Caco-2 (cell line): Measurements from ENCODE around the gene PTPRN2. TPM values are rescaled to one million over a fixed set of nuclear protein-coding genes. Genes with fewer than 3 reads are reported as not detected.

Experiments
- BruUV-seq: library from RNA; stranded (reverse); fragments of 400-500 nt; replicated peaks from 2 replicates; lab custom pipeline; 2021; lab: Mats Ljungman, UMichigan
- CTCF ChIA-PET: fragments of 300-600 bp; sonication (Branson Sonifier 250); formaldehyde crosslinking; loops from one replicate; lab custom pipeline; 2022; ENCODE audit warnings: antibody characterized with exemption; lab: Charles Lee
- POLR2A ChIA-PET: fragments of 300-600 bp; sonication (Branson Sonifier 250); formaldehyde crosslinking; loops from one replicate; lab custom pipeline; 2022; ENCODE audit warnings: antibody characterized with exemption; lab: Charles Lee
- DNase-seq, 2 experiments: peaks; one replicate each; pipeline versions ENCODE4 v3.0.0 to v3.0.0-alpha.2; 2020 to 2022
- H3K27me3 ChIP-seq: replicated peaks from 2 replicates; pipeline ENCODE4 v1.6.0; 2011; ENCODE audit warnings: low read length; ENCODE audit not compliant: control insufficient read depth, insufficient read depth
- H3K36me3 ChIP-seq: 2 replicates; pipeline ENCODE4 v1.5.1; 2011; ENCODE audit warnings: low read length; ENCODE audit not compliant: control insufficient read depth, insufficient read depth
- H3K4me1 ChIP-seq: fragments of 250-450 bp; sonication (Bioruptor Pico); 2 replicates; pipeline ENCODE4 v1.5.1; 2020; ENCODE audit warnings: mild to moderate bottlenecking
- H3K4me3 ChIP-seq: 2 replicates; pipeline ENCODE4 v1.5.1; 2011; ENCODE audit warnings: low read depth, mild to moderate bottlenecking, control low read depth, low read length
- H3K9me3 ChIP-seq: fragments of 250-450 bp; sonication (Bioruptor Pico); 2 replicates; pipeline ENCODE4 v1.5.1; 2020; ENCODE audit warnings: mild to moderate bottlenecking, moderate library complexity
- H3K27ac Mint-ChIP-seq: one replicate; pipeline ENCODE4 v1.8.0; 2022; ENCODE audit warnings: mixed read lengths; ENCODE audit not compliant: unreplicated experiment
- H3K27me3 Mint-ChIP-seq: one replicate; pipeline ENCODE4 v1.8.0; 2022; ENCODE audit warnings: mixed read lengths; ENCODE audit not compliant: insufficient read depth, unreplicated experiment
- H3K36me3 Mint-ChIP-seq: one replicate; pipeline ENCODE4 v1.8.0; 2022; ENCODE audit warnings: mild to moderate bottlenecking, mixed read lengths; ENCODE audit not compliant: insufficient read depth, unreplicated experiment
- H3K4me1 Mint-ChIP-seq: one replicate; pipeline ENCODE4 v1.8.0; 2022; ENCODE audit warnings: low read depth, mixed read lengths; ENCODE audit not compliant: unreplicated experiment
- H3K4me3 Mint-ChIP-seq: one replicate; pipeline ENCODE4 v1.8.0; 2022; ENCODE audit warnings: mild to moderate bottlenecking, moderate library complexity, mixed read lengths; ENCODE audit not compliant: unreplicated experiment
- H3K9me3 Mint-ChIP-seq: one replicate; pipeline ENCODE4 v1.8.0; 2022; ENCODE audit warnings: mixed read lengths; ENCODE audit not compliant: unreplicated experiment
- CTCF ChIP-seq, 2 experiments: fragments of 200-600 bp in 1 of 2; IDR thresholded peaks; 1 replicate in 1 of 2; 2 replicates in 1 of 2; pipeline versions ENCODE4 v1.5.1 to v1.8.0; 2011 to 2022; ENCODE audit warnings: antibody characterized with exemption in 1 of 2, control low read depth in 1 of 2, inconsistent platforms in 1 of 2, low read depth in 1 of 2, low read length in 1 of 2, mild to moderate bottlenecking in 1 of 2, moderate library complexity in 1 of 2; ENCODE audit not compliant: insufficient read depth in 1 of 2, severe bottlenecking in 1 of 2, unreplicated experiment in 1 of 2
- intact Hi-C: fragments of 100-400 bp; cut with micrococcal nuclease; formaldehyde crosslinking; loops from one replicate; pipeline ENCODE4 v1.10.0; 2022; ENCODE audit not compliant: unreplicated experiment
- total RNA-seq: library from RNA; stranded (reverse); gene quantifications from 2 replicates; pipeline ENCODE4 v1.2.3, GENCODE V29; 2022

The PTPRN2 gene
- total RNA-seq, 1 experiment from 2014 or later = 1.4 TPM

GRCh38 chr7:158176561-158177173, 411.0 kb downstream of the PTPRN2 start:
- TF ChIP-seq CTCF (IDR thresholded peaks at IDR 0.05; ENCODE audit: insufficient read depth in 1 of 2, low read depth in 1 of 2, low read length in 1 of 2, severe bottlenecking in 1 of 2, unreplicated experiment in 1 of 2) = no peak
- intact Hi-C loops = no loop called here
- H3K4me3 ChIP-seq = no peak overlapping the region
- H3K9me3 ChIP-seq = peaks cover 7% of the 10 kb centered on the region
- no peaks in the 10 kb centered on the region for H3K4me1 ChIP-seq
- POLR2A ChIA-PET = no interaction called here
- Mint-ChIP-seq H3K4me3 (no peak overlapping the region), H3K27me3 (no peaks in the 10 kb centered on the region), H3K36me3 (no peaks in the 10 kb centered on the region), H3K27ac (no peak overlapping the region), H3K4me1 (no peaks in the 10 kb centered on the region), H3K9me3 (peaks cover 57% of the 10 kb centered on the region)
- no peak for DNase-seq
- no peaks in the 10 kb centered on the region for H3K27me3 ChIP-seq
- CTCF ChIA-PET = no interaction called here
- BruUV-seq = no TSS peak
- H3K36me3 ChIP-seq = no peaks in the 10 kb centered on the region

- no peak for TF ChIP-seq CTCF (IDR thresholded peaks at IDR 0.05; ENCODE audit: insufficient read depth in 1 of 2, low read depth in 1 of 2, low read length in 1 of 2, severe bottlenecking in 1 of 2, unreplicated experiment in 1 of 2)
- Mint-ChIP-seq H3K36me3 (no peaks in the 10 kb centered on the region), H3K27ac (no peak overlapping the region), H3K4me3 (no peak overlapping the region), H3K4me1 (no peaks in the 10 kb centered on the region), H3K27me3 (no peaks in the 10 kb centered on the region), H3K9me3 (peaks cover 50% of the 10 kb centered on the region)
- POLR2A ChIA-PET = no interaction called here
- no peaks in the 10 kb centered on the region for H3K4me1 ChIP-seq
- no TSS peak for BruUV-seq
- no peaks in the 10 kb centered on the region for H3K36me3 ChIP-seq
- CTCF ChIA-PET = no interaction called here
- intact Hi-C loops = no loop called here
- no peaks in the 10 kb centered on the region for H3K27me3 ChIP-seq
- DNase-seq = no peak
- no peak overlapping the region for H3K4me3 ChIP-seq
- H3K9me3 ChIP-seq = peaks cover 7% of the 10 kb centered on the region
Measured at GRCh38 chr7:158175779-158176178, 411.8 kb downstream of the PTPRN2 start.

GRCh38 chr7:158174947-158175346, 412.7 kb downstream of the PTPRN2 start:
- H3K4me1 ChIP-seq = no peaks in the 10 kb centered on the region
- no peaks in the 10 kb centered on the region for H3K27me3 ChIP-seq
- intact Hi-C loops = no loop called here
- Mint-ChIP-seq H3K27ac (no peak overlapping the region), H3K27me3 (no peaks in the 10 kb centered on the region), H3K36me3 (no peaks in the 10 kb centered on the region), H3K4me1 (no peaks in the 10 kb centered on the region), H3K9me3 (peaks cover 58% of the 10 kb centered on the region), H3K4me3 (no peak overlapping the region)
- ChIA-PET POLR2A (no interaction called here), CTCF (no interaction called here)
- no peak for TF ChIP-seq CTCF (IDR thresholded peaks at IDR 0.05; ENCODE audit: insufficient read depth in 1 of 2, low read depth in 1 of 2, low read length in 1 of 2, severe bottlenecking in 1 of 2, unreplicated experiment in 1 of 2)
- BruUV-seq = no TSS peak
- H3K36me3 ChIP-seq = no peaks in the 10 kb centered on the region
- no peak for DNase-seq
- H3K4me3 ChIP-seq = no peak overlapping the region
- H3K9me3 ChIP-seq = peaks cover 7% of the 10 kb centered on the region
